Suprapubic skin (tissue), 4 donors: ENCODE measurements around the gene MTMR12.

Source experiments
- CTCF ChIP-seq, 2 donors: fragments of 200-600 bp in 1 of 2; fragments of 450-650 bp in 1 of 2; sonication (generic) in 1 of 2; IDR thresholded peaks; one replicate each; pipeline ENCODE4 v1.5.1; 2016 to 2019; ENCODE audit warnings: antibody characterized with exemption in 2 of 2, mild to moderate bottlenecking in 1 of 2, moderate library complexity in 1 of 2
- EP300 ChIP-seq: sonication (generic); formaldehyde crosslinking; IDR thresholded peaks from one replicate; pipeline ENCODE4 v1.6.1; 2017; ENCODE audit warnings: antibody characterized with exemption
- POLR2A ChIP-seq, 2 donors: fragments of 450-650 bp; IDR thresholded peaks; one replicate each; pipeline ENCODE4 v1.6.1; 2017; ENCODE audit warnings: antibody characterized with exemption in 2 of 2, mild to moderate bottlenecking in 2 of 2, moderate library complexity in 2 of 2
- POLR2AphosphoS5 ChIP-seq, 3 donors: sonication (generic); formaldehyde crosslinking; IDR thresholded peaks; one replicate each; pipeline ENCODE4 v1.6.1; 2017; ENCODE audit warnings: antibody characterized with exemption in 3 of 3

- TF ChIP-seq CTCF (IDR thresholded peaks at IDR 0.05): no peak
- peak in 1 of 3 donors; percentile 44 for TF ChIP-seq POLR2AphosphoS5 (IDR thresholded peaks at IDR 0.05)
- no peak for TF ChIP-seq POLR2A (IDR thresholded peaks at IDR 0.05)
- no peak for TF ChIP-seq EP300
Observed at GRCh38 chr5:32331217-32331934, 18.6 kb upstream of the MTMR12 start.
